Measurements from ENCODE around the gene DAPK1. TPM values are rescaled to one million over a fixed set of nuclear protein-coding genes. Genes with fewer than 3 reads are reported as not detected.

DAPK1 gene
- polyA plus RNA-seq, 2 of the 4 experiments (the other 2 are of a cell fraction), result 55.2 to 67.2 TPM

DNA sequence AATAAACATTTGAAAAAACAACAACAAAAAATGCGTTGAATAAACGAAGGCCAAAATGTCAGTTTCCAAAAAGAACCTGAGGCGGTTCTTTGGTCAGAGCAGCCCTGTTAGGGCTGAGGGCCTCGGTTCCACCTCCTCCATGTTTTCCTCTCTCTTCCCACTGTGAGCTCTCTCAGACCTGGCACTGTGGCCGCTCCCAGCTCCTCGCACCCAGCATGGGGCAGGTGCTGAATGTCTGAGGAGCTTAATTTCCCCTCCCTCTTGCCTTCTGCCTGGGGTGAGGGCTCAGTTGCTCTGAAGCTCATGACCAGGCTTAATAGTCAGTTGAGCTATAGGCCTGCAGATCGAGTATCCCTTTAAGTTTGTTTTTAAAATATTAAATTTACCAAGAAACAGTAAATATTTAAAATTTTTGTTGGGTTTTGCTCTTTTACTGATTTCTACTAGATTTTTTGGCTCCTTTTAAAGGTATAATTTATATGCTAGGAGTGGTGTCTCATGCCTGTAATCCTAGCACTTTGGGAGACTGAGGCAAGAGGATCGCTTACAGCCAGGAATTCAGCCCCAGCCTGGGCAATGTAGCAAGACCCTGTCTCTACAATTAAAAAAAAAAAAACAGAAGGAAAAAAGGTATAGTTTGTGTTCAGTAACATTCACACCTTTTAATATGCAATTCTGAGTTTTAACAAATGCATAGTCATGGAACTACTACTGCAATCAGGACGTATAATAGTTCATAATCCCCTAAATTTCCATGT is 28.1 kb downstream of the DAPK1 start (continued):
- TF ChIP-seq RAD21 (conservative IDR thresholded peaks at IDR 0.05 in 1 of 2, IDR thresholded peaks at IDR 0.05 in 1 of 2) (no peak), ATOH8 (CRISPR knock-in tag; IDR thresholded peaks at IDR 0.05; ENCODE audit: low read depth) (no peak), ZC3H11A (IDR thresholded peaks at IDR 0.05) (no peak), USF2 (IDR thresholded peaks at IDR 0.05) (no peak), RARB (CRISPR knock-in tag; IDR thresholded peaks at IDR 0.05) (no peak)

GRCh38 chr9:87527211-87527916 is 29.7 kb downstream of the DAPK1 start:
- no peaks in the 10 kb centered on the region for H3K9me3 ChIP-seq
- no peak for FAIRE-seq
- ATAC-seq, result peak in 1 of 2 experiments; percentile 39; a peak in 1 of 6 replicates
- CTCF ChIA-PET, result interaction anchor here (1.3 to 1.6 kb wide), 2 partner anchors 14 to 135 kb away, joined by 3 read pairs; no protein-coding TSS in a partner anchor
- TF ChIP-seq MAZ (IDR thresholded peaks at IDR 0.05; ENCODE audit: borderline replicate concordance, low read depth, low read length) (no peak), CBX2 (IDR thresholded peaks at IDR 0.05; ENCODE audit: borderline replicate concordance, low read depth) (no peak), CBX8 (IDR thresholded peaks at IDR 0.05) (no peak), FOXS1 (CRISPR knock-in tag; IDR thresholded peaks at IDR 0.05) (no peak), JUN (IDR thresholded peaks at IDR 0.05) (no peak), BCL3 (IDR thresholded peaks at IDR 0.05) (no peak), PHF8 (IDR thresholded peaks at IDR 0.05; ENCODE audit: borderline replicate concordance, low read depth) (no peak), CHD4 (IDR thresholded peaks at IDR 0.05; ENCODE audit: borderline replicate concordance) (no peak), TP53 (CRISPR knock-in tag; IDR thresholded peaks at IDR 0.05) (no peak), HMGXB4 (CRISPR knock-in tag; IDR thresholded peaks at IDR 0.05; ENCODE audit: borderline replicate concordance) (no peak), ZNF302 (CRISPR knock-in tag; IDR thresholded peaks at IDR 0.05) (no peak), ZSCAN20 (CRISPR knock-in tag; IDR thresholded peaks at IDR 0.05) (no peak), HOXA7 (CRISPR knock-in tag; IDR thresholded peaks at IDR 0.05) (no peak), KDM1A (IDR thresholded peaks at IDR 0.05; ENCODE audit: low read depth) (no peak), EHMT2 (IDR thresholded peaks at IDR 0.05; ENCODE audit: low read depth) (no peak), HOXB13 (CRISPR knock-in tag; IDR thresholded peaks at IDR 0.05; ENCODE audit: low read depth) (no peak)
- TF ChIP-seq, protein P1, sequence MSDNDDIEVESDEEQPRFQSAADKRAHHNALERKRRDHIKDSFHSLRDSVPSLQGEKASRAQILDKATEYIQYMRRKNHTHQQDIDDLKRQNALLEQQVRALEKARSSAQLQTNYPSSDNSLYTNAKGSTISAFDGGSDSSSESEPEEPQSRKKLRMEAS (IDR thresholded peaks at IDR 0.05), result no peak
- WGBS (ENCODE audit: missing lambda C conversion rate), result 77% methylated on average over 13 of the region's 13 CpGs
- no peak overlapping the region for H3K4me2 ChIP-seq
- peaks cover 17% of the 10 kb centered on the region for H3K4me1 ChIP-seq
- H3K4me3 ChIP-seq, result no peak overlapping the region
- H3K27ac ChIP-seq, result no peak overlapping the region
- POLR2A ChIA-PET, result no interaction called here
- DNase-seq (ENCODE audit: low read depth in 1 of 2, low spot score in 1 of 2), result no peak

Data from A549 (cell line).